Smooth muscle cell of the umbilical artery (primary cell): ENCODE data around the gene SACS. TPM values are rescaled to one million over a fixed set of nuclear protein-coding genes. Genes with fewer than 3 reads are reported as not detected.

Source experiments
- total RNA-seq: library from RNA; depleted of rRNA; stranded (reverse); fragments of >200 nt; gene quantifications from 2 replicates; pipeline ENCODE4 v1.2.3, GENCODE V29; 2014

The SACS gene
- total RNA-seq: 43.9 and 143 TPM in 2 replicates

GRCh38 chr13:23433171-23434153 is at the start of gene SACS:
SACS (minus strand) TSS chr13:23433702; CDS start chr13:23411239, 22,463 bp downstream.

Other genes with a start within 250 kb of the SACS start
- 1.7 and 2.4 TPM in 2 replicates for gene TNFRSF19, start 136.7 kb upstream of the SACS start, total RNA-seq